B cell (primary cell): Measurements from ENCODE around the gene TAF1C.

Source experiments
- EZH2 ChIP-seq: IDR thresholded peaks from 2 replicates; pipeline ENCODE4 v1.6.1; 2012; ENCODE audit warnings: borderline replicate concordance, low read depth, mild to moderate bottlenecking, moderate library complexity, low read length; ENCODE audit not compliant: insufficient read depth, poor library complexity, severe bottlenecking
- TF ChIP-seq, protein P1 (sequence below): fragments of 200-600 bp; IDR thresholded peaks from one replicate; pipeline ENCODE4 v1.8.0; 2022; ENCODE audit warnings: antibody characterized with exemption, mild to moderate bottlenecking

DNA sequence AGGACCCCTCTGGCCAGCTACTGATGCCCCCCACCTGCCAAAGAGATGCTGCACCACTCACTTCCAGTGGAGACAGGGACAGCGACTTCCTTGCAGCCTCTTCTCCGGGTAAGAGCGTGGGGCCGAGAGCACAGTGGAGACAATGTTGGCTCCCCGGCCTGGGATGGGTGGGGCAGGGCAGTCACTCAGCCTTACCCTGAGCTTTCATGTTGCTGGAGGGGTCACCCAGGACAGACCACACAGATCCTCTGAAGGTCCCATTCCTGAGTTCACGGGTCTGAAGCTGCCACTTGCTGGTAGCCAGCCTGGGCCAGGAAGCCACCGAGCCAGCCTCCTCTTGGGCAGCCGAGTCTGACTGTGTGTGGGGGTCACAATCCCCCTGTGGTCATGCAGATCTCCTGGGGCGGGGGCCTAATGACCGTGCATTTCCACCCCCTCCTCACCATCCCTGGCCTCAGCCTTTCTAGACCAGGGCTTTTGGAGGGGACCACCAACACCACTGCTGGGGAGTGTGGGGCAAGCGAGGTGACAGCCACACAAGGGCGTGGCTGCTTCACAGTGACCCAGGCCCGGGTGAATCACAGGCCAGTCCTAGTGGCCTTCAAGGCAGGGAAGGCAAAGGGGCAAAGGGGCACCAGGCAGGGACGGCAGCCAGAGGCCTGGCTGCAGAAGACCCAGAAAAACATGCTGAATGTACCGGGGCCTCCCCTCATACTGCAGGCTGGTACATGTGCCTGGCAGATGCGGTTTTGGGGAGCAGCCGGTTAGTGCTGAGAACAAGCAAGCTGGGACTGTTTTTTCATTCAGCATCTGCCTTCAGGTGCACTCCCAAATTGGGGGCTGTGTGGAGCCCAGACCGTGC, 10.4 kb downstream of the TAF1C start:
- no peak for TF ChIP-seq EZH2
- TF ChIP-seq, protein P1, sequence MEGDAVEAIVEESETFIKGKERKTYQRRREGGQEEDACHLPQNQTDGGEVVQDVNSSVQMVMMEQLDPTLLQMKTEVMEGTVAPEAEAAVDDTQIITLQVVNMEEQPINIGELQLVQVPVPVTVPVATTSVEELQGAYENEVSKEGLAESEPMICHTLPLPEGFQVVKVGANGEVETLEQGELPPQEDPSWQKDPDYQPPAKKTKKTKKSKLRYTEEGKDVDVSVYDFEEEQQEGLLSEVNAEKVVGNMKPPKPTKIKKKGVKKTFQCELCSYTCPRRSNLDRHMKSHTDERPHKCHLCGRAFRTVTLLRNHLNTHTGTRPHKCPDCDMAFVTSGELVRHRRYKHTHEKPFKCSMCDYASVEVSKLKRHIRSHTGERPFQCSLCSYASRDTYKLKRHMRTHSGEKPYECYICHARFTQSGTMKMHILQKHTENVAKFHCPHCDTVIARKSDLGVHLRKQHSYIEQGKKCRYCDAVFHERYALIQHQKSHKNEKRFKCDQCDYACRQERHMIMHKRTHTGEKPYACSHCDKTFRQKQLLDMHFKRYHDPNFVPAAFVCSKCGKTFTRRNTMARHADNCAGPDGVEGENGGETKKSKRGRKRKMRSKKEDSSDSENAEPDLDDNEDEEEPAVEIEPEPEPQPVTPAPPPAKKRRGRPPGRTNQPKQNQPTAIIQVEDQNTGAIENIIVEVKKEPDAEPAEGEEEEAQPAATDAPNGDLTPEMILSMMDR = no peak
